Measurements from ENCODE around the gene TRAPPC11. TPM values are rescaled to one million over a fixed set of nuclear protein-coding genes. Genes with fewer than 3 reads are reported as not detected.
A peak's percentile ranks its signal among the peaks of the same experiment; 100 is the strongest.

TRAPPC11 gene
- total RNA-seq, 1 donor from 2014 or later = 26.3 TPM

GRCh38 chr4:183757060-183757459 is 98.0 kb downstream of the TRAPPC11 start:
- Mint-ChIP-seq H3K27ac (ENCODE audit: unreplicated experiment) (no peak overlapping the region), H3K4me1 (ENCODE audit: low read depth) (peaks cover 7% of the 10 kb centered on the region), H3K9me3 (ENCODE audit: low read depth) (no peaks in the 10 kb centered on the region), H3K36me3 (ENCODE audit: low read depth) (no peaks in the 10 kb centered on the region), H3K4me3 (ENCODE audit: unreplicated experiment) (no peak overlapping the region), H3K27me3 (ENCODE audit: low read depth) (peaks cover 2% of the 10 kb centered on the region)
- no peak for TF ChIP-seq CTCF (IDR thresholded peaks at IDR 0.05)
- no peak for DNase-seq (ENCODE audit: low spot score)

GRCh38 chr4:183758061-183758757 is 99.1 kb downstream of the TRAPPC11 start:
- Mint-ChIP-seq H3K4me1 (ENCODE audit: low read depth) (peaks cover 7% of the 10 kb centered on the region), H3K36me3 (ENCODE audit: low read depth) (no peaks in the 10 kb centered on the region), H3K27me3 (ENCODE audit: low read depth) (peaks cover 5% of the 10 kb centered on the region), H3K9me3 (ENCODE audit: low read depth) (no peaks in the 10 kb centered on the region), H3K4me3 (ENCODE audit: unreplicated experiment) (no peak overlapping the region), H3K27ac (ENCODE audit: unreplicated experiment) (no peak overlapping the region)
- TF ChIP-seq CTCF (IDR thresholded peaks at IDR 0.05) = peak; percentile 21
- DNase-seq (ENCODE audit: low spot score) = no peak

GRCh38 chr4:183758758-183759447 is 99.8 kb downstream of the TRAPPC11 start:
- TF ChIP-seq CTCF (IDR thresholded peaks at IDR 0.05) = no peak
- Mint-ChIP-seq H3K4me1 (ENCODE audit: low read depth) (peaks cover 7% of the 10 kb centered on the region), H3K27me3 (ENCODE audit: low read depth) (peaks cover 5% of the 10 kb centered on the region), H3K9me3 (ENCODE audit: low read depth) (no peaks in the 10 kb centered on the region), H3K27ac (ENCODE audit: unreplicated experiment) (no peak overlapping the region), H3K4me3 (ENCODE audit: unreplicated experiment) (no peak overlapping the region), H3K36me3 (ENCODE audit: low read depth) (no peaks in the 10 kb centered on the region)
- DNase-seq (ENCODE audit: low spot score) = no peak

- H3K4me1 Mint-ChIP-seq (ENCODE audit: low read depth) = peaks cover 7% of the 10 kb centered on the region
- no peaks in the 10 kb centered on the region for H3K9me3 Mint-ChIP-seq (ENCODE audit: low read depth)
- DNase-seq (ENCODE audit: low spot score) = no peak
- H3K27ac Mint-ChIP-seq (ENCODE audit: unreplicated experiment) = no peak overlapping the region
- peaks cover 5% of the 10 kb centered on the region for H3K27me3 Mint-ChIP-seq (ENCODE audit: low read depth)
- no peak overlapping the region for H3K4me3 Mint-ChIP-seq (ENCODE audit: unreplicated experiment)
- no peak for TF ChIP-seq CTCF (IDR thresholded peaks at IDR 0.05)
- H3K36me3 Mint-ChIP-seq (ENCODE audit: low read depth) = no peaks in the 10 kb centered on the region
These were observed 101.2 kb downstream of the TRAPPC11 start for GRCh38 chr4:183760326-183760725.

Other genes with a start within 250 kb of the TRAPPC11 start
- gene CDKN2AIP, start 214.7 kb upstream of the TRAPPC11 start, total RNA-seq = 9.4 to 11.8 TPM (median 10.7 TPM) in 3 replicates
- 10.3 to 14.2 TPM (median 11.0 TPM) in 3 replicates for gene ING2, start 154.2 kb upstream of the TRAPPC11 start, total RNA-seq
- gene RWDD4, start 108 bp upstream of the TRAPPC11 start, total RNA-seq = 19.6 to 25.9 TPM (median 21.3 TPM) in 3 replicates
- 1.6 to 1.9 TPM (median 1.6 TPM) in 3 replicates for gene STOX2, start 246.0 kb downstream of the TRAPPC11 start, total RNA-seq